Astrocyte of the cerebellum (primary cell): Measurements from ENCODE around the gene MPZL1.

Source experiments
- DNase-seq: peaks from one replicate; pipeline ENCODE4 v3.0.0-alpha.2; 2011; ENCODE audit warnings: low read depth
- H3K4me3 ChIP-seq: 2 replicates; pipeline ENCODE4 v1.5.1; 2011; ENCODE audit warnings: mild to moderate bottlenecking, low read depth, low read length, moderate library complexity
- CTCF ChIP-seq: IDR thresholded peaks from 2 replicates; pipeline ENCODE4 v1.5.1; 2012; ENCODE audit warnings: low read length, low read depth, moderate library complexity, mild to moderate bottlenecking; ENCODE audit errors: missing control alignments
- in situ Hi-C: cut with HindIII; loops from 2 replicates; pipeline ENCODE4 v1.10.0; 2017; ENCODE audit warnings: low sequenced_read_pairs

MPZL1 gene

GRCh38 chr1:167693425-167694045 lies 28.2 kb upstream of the MPZL1 start:
- DNase-seq = no peak
- in situ Hi-C loops = no loop called here
- no peak overlapping the region for H3K4me3 ChIP-seq
- TF ChIP-seq CTCF = no peak

GRCh38 chr1:167694691-167695090 lies 27.1 kb upstream of the MPZL1 start:
- in situ Hi-C loops = no loop called here
- no peak for DNase-seq
- H3K4me3 ChIP-seq = no peak overlapping the region
- no peak for TF ChIP-seq CTCF

GRCh38 chr1:167695147-167695546 lies 26.6 kb upstream of the MPZL1 start:
- no peak for DNase-seq
- H3K4me3 ChIP-seq = no peak overlapping the region
- in situ Hi-C loops = no loop called here
- no peak for TF ChIP-seq CTCF

- H3K4me3 ChIP-seq = no peak overlapping the region
- TF ChIP-seq CTCF = no peak
- in situ Hi-C loops = no loop called here
- DNase-seq = no peak
Measured at GRCh38 chr1:167695756-167696561, 25.8 kb upstream of the MPZL1 start.

- no peak overlapping the region for H3K4me3 ChIP-seq
- in situ Hi-C loops = no loop called here
- DNase-seq = no peak
- TF ChIP-seq CTCF = no peak
Measured at GRCh38 chr1:167697667-167698141, 24.1 kb upstream of the MPZL1 start.

- TF ChIP-seq CTCF = no peak
- H3K4me3 ChIP-seq = no peak overlapping the region
- in situ Hi-C loops = no loop called here
- DNase-seq = no peak
Measured at GRCh38 chr1:167698313-167698712, 23.5 kb upstream of the MPZL1 start.
